Activated CD8-positive, alpha-beta memory T cell treated with anti-CD3 and anti-CD28 coated beads for 4 hours (primary cell): Measurements from ENCODE around the gene DUSP3.

ENCODE experiments used
- DNase-seq, 2 donors: peaks; one replicate each; pipeline ENCODE4 v3.0.0-alpha.2; 2020; ENCODE audit warnings: low read depth in 2 of 2

Gene DUSP3

DNA sequence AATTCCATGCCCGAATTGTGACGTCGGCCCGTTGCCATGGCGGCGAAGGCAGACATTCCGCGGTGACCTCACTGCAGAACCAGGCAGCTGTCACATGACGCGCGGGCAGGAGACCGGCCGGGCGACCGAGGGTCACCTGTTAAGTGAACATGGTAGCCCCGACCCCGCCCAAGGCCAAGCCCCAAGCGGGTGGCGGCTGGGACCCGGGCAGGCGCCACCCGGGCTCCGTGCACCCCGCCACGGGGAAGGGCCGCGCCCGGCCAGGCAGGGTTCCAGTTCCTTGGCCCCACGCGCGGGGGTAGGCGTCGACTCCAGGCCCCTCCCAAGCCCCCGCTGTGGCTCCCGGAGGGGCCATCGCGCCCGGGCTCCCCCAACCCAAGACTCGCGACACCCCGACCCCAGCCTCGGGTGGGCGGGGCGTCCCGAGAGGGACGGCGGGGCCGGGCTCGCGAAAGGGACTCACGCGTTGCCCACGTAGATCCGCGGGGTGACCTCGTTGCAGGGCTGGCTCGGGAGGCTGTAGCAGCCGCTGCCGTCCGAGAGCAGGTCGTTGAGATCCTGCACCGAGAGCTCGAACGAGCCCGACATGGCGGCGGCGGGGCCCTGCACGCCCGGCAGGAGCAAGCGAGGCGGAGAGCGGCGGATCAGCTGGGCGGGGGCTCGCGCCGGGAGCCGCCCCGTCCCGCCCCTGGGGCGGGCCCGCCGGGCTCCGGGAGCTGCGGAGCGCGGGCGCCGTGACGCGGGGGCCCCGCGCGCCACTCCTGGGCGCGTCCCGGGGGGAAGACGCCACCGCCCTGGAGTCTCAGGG lies at the start of gene DUSP3:
Gene DUSP3 (minus strand): TSS at position 641 of the 808 bp plus-strand sequence. CDS start 53 bp downstream, at position 588.
- DNase-seq, result peak; percentile 31 to 36

- no peak for DNase-seq
These were observed 48.8 kb upstream of the DUSP3 start for GRCh38 chr17:43827596-43827995.

- DNase-seq, result no peak
These were observed 47.4 kb upstream of the DUSP3 start for GRCh38 chr17:43826206-43826605.

DNA sequence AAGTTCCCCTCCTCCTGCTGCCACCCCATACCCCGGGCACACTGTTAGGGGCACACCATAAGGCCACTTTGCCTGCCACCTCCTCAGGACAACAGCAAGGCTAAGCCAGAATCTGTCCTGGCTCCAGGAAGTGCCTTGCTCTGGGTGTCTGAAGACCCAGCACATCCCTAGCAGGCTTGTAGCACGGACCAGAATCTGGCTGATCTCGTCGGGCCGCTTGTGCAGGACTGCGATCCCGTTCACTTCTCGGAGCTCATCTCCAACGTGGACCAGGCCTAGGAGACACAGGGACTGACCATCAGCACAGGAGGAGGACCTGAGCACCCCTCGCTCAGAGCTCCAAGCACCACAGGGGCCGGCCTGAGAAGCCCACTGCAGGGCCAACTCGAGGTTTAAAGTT lies 46.8 kb upstream of the DUSP3 start:
- DNase-seq, result no peak

- no peak for DNase-seq
These were observed 44.7 kb upstream of the DUSP3 start for GRCh38 chr17:43823350-43824084.

DNA sequence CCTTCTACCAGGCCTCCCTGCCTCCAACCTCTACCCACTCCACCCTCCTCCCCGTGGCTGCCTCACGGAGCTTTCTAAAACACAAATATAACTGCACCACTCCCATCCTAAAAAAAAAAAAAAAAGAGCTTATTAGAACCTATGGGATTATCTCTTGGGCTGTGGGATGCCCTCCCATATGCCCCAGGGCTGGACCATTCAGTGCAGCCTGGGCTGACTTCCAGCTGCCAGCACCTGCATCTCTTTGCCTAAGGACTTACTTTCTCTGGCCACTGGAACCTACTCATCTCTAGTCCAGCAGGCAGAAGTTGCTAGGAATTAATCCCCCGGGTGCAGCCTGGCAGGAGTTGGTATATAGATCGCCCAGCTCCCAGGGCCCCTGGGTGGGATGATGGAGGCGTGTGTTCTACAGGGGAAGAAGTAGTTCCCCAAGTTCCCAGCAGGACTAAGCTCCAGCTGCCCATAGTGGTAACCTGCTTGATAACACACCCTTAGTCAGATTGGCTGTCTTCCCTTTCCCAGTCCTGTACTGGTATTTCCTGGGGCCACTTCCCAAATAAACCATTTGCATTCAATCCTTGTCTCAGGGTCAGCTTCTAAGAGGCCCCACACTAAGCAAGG lies 43.9 kb upstream of the DUSP3 start:
- no peak for DNase-seq

DNA sequence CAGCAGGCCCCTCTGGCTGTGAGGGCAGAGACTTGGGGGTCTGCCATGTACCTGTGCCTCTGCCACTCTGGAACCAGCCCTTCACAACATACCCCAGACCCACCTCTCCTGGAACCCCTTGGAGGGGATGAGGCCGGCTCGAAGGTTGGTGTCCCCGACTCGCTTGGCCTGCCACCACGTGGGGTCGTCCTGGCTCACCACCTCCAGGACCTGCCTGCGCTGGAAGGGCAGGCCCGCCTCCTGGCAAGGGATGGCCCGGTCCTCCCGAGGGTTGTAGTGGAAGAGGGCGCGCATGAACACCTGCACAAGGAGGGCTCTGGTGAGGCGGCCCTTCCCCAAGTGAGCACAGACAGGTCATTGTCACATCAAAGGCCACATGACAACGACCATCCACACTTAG lies 42.0 kb upstream of the DUSP3 start:
- no peak for DNase-seq

DNA sequence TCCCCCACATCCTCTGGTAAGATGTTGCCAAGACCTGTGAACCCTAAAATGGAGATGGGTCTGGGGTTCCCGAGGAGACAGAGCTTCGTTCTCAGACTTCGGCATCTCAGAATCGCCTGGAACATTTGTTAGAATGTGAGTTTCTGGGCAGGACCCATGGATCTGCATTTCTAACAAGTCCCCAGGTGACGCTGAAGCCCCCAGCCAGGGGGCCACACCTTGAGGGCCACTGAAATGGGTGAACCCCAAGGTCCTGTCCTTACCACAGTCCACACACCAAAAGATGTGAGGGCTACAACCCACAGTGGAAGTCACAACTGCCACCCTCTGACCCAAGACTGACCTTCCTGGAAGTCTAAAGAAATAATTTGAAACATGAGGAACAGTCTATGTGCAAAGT lies 40.2 kb upstream of the DUSP3 start:
- no peak for DNase-seq

DNA sequence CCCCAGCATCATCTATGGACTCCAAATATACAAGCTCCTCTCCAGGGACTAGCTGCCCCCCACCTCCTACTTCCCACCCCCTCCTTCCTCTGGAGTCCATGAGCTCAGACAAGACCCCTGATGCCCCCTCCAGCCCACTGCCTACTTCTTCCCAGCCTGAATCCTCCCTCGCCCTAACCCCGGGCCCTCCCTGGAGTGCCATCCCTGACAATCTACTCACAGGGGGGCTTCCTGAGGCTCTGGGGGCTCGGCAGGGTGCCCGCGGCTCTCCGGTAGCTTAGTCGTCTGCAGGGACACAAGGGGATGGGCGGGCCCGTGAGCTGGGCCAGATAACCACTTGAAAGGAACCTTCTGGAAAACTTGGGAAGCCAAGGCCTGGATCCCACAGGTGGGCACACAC lies 39.0 kb upstream of the DUSP3 start:
- no peak for DNase-seq

- no peak for DNase-seq
These were observed 37.9 kb upstream of the DUSP3 start for GRCh38 chr17:43816336-43817320.

GRCh38 chr17:43814714-43815113 lies 35.9 kb upstream of the DUSP3 start:
- DNase-seq, result no peak

- no peak for DNase-seq
These were observed 35.2 kb upstream of the DUSP3 start for GRCh38 chr17:43814026-43814425.

DNA sequence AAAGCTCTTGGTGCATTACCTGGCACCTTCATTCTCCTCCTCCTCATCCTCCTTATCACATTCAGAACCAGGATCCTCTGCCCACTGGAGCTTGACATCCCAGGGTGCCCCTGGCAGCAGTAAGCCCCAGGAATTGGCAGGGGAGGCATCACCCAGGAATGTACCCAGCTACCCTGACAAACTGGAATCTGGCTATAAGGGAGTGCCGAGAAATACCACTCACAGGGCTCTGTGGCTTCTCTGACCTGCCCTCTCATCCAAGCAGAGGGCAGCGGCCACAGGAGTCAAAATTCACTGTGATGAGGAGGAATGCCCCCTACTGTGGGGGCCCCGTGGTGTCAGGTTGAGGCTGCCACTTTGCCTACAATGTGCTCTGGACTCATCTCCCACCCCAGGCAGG lies 34.6 kb upstream of the DUSP3 start:
- DNase-seq, result no peak

- DNase-seq, result no peak
These were observed 33.9 kb upstream of the DUSP3 start for GRCh38 chr17:43812396-43813265.

GRCh38 chr17:43810823-43811222 lies 32.0 kb upstream of the DUSP3 start:
- DNase-seq, result no peak

GRCh38 chr17:43810226-43810715 lies 31.5 kb upstream of the DUSP3 start:
- DNase-seq, result no peak

- DNase-seq, result no peak
These were observed 30.3 kb upstream of the DUSP3 start for GRCh38 chr17:43809121-43809520.

GRCh38 chr17:43808076-43808475 lies 29.3 kb upstream of the DUSP3 start:
- DNase-seq, result no peak

- DNase-seq, result no peak
These were observed 26.3 kb upstream of the DUSP3 start for GRCh38 chr17:43805117-43805516.

DNA sequence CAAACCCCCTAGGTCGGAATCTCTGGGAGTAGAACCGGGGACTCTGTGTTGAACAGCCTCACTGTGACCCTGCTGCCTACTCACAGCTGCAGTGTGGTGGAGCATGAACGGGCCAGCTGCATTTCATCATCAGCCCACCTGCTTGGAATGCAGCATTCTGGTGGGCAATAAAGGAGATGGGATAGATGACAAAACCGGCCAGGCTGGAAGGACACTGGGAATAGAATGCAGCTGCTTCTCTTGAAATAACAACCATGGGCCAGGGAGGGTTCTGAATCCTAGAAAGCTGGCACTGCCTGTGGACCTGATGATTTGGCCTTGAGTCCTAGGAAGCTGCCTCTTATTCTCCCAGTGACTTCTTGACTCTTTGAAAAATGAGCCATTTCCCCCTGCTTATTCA lies 25.0 kb upstream of the DUSP3 start:
- no peak for DNase-seq
